GM10847 (cell line): ENCODE data around the gene C1orf56.

Source experiments
- POLR2A ChIP-seq: IDR thresholded peaks from 2 replicates; pipeline ENCODE4 v1.6.1; 2011; ENCODE audit not compliant: insufficient read length; ENCODE audit errors: extremely low read depth

Gene C1orf56

DNA sequence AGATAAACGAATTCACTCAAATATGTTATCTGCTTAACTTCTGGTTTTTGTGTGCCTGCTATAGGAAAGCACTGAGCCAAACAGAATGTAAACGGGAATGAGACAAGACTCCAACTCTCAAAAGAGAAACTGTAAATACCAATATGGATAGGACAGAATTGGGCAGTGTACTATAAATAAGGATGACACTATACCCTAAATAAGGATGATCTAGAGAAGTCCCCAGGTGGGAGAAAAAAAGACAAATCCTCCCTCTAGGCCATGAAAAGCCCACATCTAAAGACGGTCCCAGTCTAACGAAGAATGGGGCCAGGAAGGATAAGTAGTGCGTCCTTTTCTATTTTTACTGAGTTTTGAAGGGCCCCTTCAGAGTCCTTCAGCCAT, 21.5 kb downstream of the C1orf56 start:
- no peak for TF ChIP-seq POLR2A

DNA sequence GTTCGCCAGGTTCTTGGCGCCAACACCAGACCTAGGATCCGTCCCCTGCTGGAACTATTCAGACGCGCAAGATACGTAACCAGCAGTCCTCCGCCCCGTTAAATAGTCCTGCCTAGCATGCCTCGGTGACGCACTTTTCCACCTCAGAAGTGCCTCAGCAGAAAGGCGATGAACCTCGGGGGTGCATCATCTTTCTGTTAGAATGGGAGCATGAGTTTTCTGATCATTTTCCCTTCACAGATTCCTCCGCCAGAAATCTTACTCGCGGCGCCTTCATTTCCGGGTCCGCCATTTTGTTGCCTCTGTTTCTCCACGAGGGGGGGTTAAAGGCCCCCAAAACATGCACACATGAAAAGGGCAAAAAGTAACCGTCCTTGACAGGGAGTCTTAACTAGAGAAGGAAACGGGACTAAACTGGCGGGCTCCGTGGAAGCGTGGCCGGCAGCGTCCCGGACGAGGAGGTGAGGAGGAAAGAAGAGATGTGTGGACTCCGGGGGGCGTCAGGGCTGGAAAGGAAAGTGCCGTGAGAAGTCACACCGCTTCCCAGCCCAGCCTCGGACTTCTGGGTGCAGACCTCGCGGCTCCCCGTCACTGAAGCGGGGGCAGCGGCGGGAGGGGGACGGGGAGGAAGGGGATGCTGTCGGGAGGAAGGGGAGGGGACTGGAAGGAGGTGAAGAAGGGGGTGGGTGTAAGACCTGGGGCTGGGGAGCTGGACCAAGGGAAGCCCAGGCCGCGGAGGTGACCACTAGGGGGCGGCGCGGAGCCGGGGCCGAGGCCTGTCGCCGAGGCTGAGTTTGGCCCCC, 23.1 kb downstream of the C1orf56 start, which contains the start of gene GABPB2:
Gene GABPB2 (plus strand): TSS at position 288 of the 803 bp plus-strand sequence. CDS start 17,429 bp downstream, outside the sequence.
- TF ChIP-seq POLR2A: peak; percentile 80

DNA sequence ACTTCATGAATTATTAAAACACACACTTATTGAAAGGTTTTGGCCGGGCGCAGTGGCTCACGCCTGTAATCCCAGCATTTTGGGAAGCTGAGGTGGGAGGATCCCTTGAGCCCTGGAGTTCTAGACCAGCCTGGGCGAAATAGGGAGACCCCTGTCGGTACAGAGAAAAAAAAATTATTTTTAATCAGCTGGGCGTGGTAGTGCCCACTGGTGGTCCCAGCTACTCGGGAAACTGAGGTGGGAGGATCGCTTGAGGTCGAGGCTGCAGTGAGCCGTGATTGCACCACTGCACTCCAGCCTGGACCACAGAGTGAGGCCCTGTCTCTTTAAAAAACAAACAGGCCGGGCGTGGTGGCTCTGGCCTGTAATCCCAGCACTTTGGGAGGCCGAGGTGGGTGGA, 24.7 kb downstream of the C1orf56 start:
- no peak for TF ChIP-seq POLR2A

DNA sequence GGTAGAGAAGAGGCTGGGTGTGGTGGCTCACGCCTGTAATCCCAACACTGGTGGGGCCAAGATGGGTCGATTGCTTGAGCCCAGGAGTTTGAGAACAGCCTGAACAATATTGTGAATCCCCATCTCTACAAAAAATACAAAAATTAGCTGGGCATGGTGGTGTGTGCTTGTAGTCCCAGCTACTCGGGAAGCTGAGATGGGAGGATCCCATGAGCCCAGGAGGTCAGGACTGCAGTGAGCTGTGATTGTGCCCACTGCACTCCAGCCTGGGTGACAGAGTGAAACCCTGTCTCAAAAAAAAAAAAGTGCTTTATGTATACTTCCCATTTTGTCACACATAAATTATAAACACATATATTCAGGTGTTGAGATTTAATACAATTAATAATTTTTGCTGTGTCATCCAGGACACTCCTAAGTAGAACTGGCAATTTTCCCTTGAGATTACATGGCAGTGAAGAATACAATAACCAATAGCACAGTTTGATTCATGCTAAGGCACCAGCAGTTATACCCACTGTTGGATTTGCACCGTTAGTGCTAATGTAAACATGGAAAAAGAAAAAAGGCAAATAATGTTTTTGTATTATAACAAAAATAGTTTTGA, 38.5 kb downstream of the C1orf56 start:
- no peak for TF ChIP-seq POLR2A

DNA sequence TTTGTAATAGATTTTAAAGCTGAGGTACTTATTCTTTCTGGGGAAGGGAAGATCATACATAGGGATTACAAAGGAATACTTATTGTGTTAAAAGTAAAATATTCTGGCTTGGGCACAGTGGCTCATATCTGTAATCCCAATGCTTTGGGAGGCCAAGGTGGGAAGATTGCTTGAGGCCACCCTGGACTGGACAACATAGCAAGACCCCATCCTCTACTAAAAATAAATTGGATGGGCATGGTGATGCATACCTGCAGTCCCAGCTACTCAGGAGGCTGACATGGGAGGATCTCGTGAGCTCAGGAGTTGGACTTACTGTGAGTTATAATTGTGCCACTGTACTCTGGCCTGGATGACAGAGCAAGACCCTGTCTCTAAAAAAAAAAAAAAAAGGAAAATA, 50.6 kb downstream of the C1orf56 start:
- no peak for TF ChIP-seq POLR2A
